HepG2 (cell line): ENCODE measurements around the gene PIP5KL1. TPM values are rescaled to one million over a fixed set of nuclear protein-coding genes. Genes with fewer than 3 reads are reported as not detected.
A peak's percentile ranks its signal among the peaks of the same experiment; 100 is the strongest.

Experiments used
- ETV5 ChIP-seq: IDR thresholded peaks from 2 replicates; pipeline ENCODE4 v1.6.1; 2018; ENCODE audit warnings: missing biosample characterization, missing genetic modification reagents, inconsistent platforms, borderline replicate concordance
- HOXA9 ChIP-seq: sonication (generic); formaldehyde crosslinking; IDR thresholded peaks from 2 replicates; pipeline ENCODE4 v1.8.1; 2022; ENCODE audit warnings: missing genetic modification reagents, mild to moderate bottlenecking, moderate library complexity, borderline replicate concordance
- KDM1A ChIP-seq: IDR thresholded peaks from 2 replicates; pipeline ENCODE4 v1.6.1; 2016; ENCODE audit warnings: missing compliant biosample characterization
- MAFF ChIP-seq: IDR thresholded peaks from 2 replicates; pipeline ENCODE4 v1.6.1; 2011; ENCODE audit warnings: low read depth, low read length, improper control_type of control experiment
- MXI1 ChIP-seq: IDR thresholded peaks from 3 replicates; pipeline ENCODE4 v1.6.1; 2012; ENCODE audit warnings: low read depth, low read length, inconsistent platforms, borderline replicate concordance
- TAF1 ChIP-seq: sonication (generic); formaldehyde crosslinking; IDR thresholded peaks from 2 replicates; pipeline ENCODE4 v1.4.0; 2020; ENCODE audit warnings: missing genetic modification reagents
- WIZ ChIP-seq: sonication (generic); formaldehyde crosslinking; IDR thresholded peaks from 2 replicates; pipeline ENCODE4 v1.5.1; 2020; ENCODE audit warnings: mild to moderate bottlenecking, missing genetic modification reagents
- ZNF205 ChIP-seq: IDR thresholded peaks from 2 replicates; pipeline ENCODE4 v1.6.1; 2018; ENCODE audit warnings: missing biosample characterization, missing genetic modification reagents
- ZNF225 ChIP-seq: sonication (generic); formaldehyde crosslinking; IDR thresholded peaks from 2 replicates; pipeline ENCODE4 v1.4.0; 2020; ENCODE audit warnings: mild to moderate bottlenecking, missing genetic modification reagents
- ZNF737 ChIP-seq: sonication (generic); formaldehyde crosslinking; IDR thresholded peaks from 2 replicates; pipeline ENCODE4 v1.5.0; 2020; ENCODE audit warnings: missing genetic modification reagents, mild to moderate bottlenecking, borderline replicate concordance
- ZNF777 ChIP-seq: sonication (generic); formaldehyde crosslinking; IDR thresholded peaks from 2 replicates; pipeline ENCODE4 v1.4.0; 2020; ENCODE audit warnings: missing genetic modification reagents
- ZNF891 ChIP-seq: sonication (generic); formaldehyde crosslinking; IDR thresholded peaks from 2 replicates; pipeline ENCODE4 v1.5.0; 2020; ENCODE audit warnings: mild to moderate bottlenecking, missing genetic modification reagents
- ZSCAN31 ChIP-seq: sonication (generic); formaldehyde crosslinking; IDR thresholded peaks from 2 replicates; pipeline ENCODE4 v1.5.0; 2020; ENCODE audit warnings: low read depth, mild to moderate bottlenecking, missing genetic modification reagents
- polyA plus RNA-seq, 8 experiments: library from polyadenylated mRNA; depleted of rRNA in 3 of 8; stranded (reverse) in 7 of 8; unstranded in 1 of 8; fragments of >200 nt; fragmentation: Illumina TruSeq in 4 of 8; extraction: Trizol in 4 of 8; gene quantifications; 2 replicates each; pipeline versions ENCODE4 v1.2.1 to v1.2.3, GENCODE V29; 2011 to 2016; ENCODE audit warnings: low read depth in 4 of 8, missing spikeins in 1 of 8, mixed read lengths in 1 of 8; ENCODE audit not compliant: insufficient read depth in 1 of 8
- total RNA-seq, 5 experiments: library from RNA; depleted of rRNA; stranded (reverse); fragments of >200 nt; fragmentation: Illumina TruSeq; extraction: Trizol; gene quantifications; 2 replicates each; pipeline ENCODE4 v1.2.3, GENCODE V29; 2016; ENCODE audit warnings: low read depth in 1 of 5
- TF ChIP-seq, protein P1 (sequence below): IDR thresholded peaks from 2 replicates; pipeline ENCODE4 v1.6.1; 2016; ENCODE audit warnings: missing compliant biosample characterization, missing genetic modification reagents, borderline replicate concordance
- TF ChIP-seq, protein P2 (sequence below): IDR thresholded peaks from 2 replicates; pipeline ENCODE4 v1.6.1; 2018; ENCODE audit warnings: missing genetic modification reagents, mild to moderate bottlenecking, missing compliant biosample characterization
- TF ChIP-seq, protein P3 (sequence below): sonication (generic); formaldehyde crosslinking; IDR thresholded peaks from 2 replicates; pipeline ENCODE4 v1.4.0; 2020; ENCODE audit warnings: mild to moderate bottlenecking, missing genetic modification reagents
- TF ChIP-seq, protein P4 (sequence below): sonication (generic); formaldehyde crosslinking; IDR thresholded peaks from 2 replicates; pipeline ENCODE4 v1.5.1; 2020; ENCODE audit warnings: missing genetic modification reagents, mild to moderate bottlenecking, borderline replicate concordance
- TF ChIP-seq, protein P5 (sequence below): fragments of 450-650 bp; IDR thresholded peaks from 2 replicates; pipeline ENCODE4 v1.6.1; 2016
- TF ChIP-seq, protein P6 (sequence below): sonication (generic); formaldehyde crosslinking; IDR thresholded peaks from 2 replicates; pipeline ENCODE4 v1.4.0; 2020; ENCODE audit warnings: mild to moderate bottlenecking, missing genetic modification reagents

The PIP5KL1 gene
- total and polyA plus RNA-seq, 2 of the 13 experiments (the other 11 are each of a cell fraction or from before 2014, with no cell fraction given), result 0.20 to 0.49 TPM

DNA sequence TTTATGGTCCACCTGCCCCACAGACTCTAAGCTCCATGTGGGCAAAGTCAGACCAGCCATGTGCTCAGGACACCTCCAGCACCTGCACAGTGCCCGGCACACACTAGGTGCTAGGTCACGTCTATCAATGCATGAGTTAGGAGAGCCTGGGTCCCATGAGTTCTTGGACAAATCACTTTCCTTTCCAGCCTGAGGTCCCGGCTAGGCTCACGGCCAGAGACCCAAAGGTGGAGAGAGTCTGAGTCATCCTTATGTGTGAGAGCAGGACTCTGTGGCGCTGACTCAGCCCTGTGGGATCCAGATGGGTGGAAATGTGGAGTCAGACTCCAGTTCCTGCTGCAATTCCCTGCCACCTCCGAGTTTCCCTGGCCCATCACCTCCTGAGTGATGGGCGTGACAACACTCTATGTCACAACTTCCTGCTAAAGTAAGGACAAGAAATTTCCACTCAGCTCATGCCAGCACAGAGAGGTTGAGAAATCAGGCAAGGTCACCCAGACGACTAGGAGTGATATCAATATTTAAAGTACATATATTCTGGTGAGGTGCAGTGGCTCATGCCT is 11.2 kb downstream of the PIP5KL1 start (continued):
- TF ChIP-seq, protein P1, sequence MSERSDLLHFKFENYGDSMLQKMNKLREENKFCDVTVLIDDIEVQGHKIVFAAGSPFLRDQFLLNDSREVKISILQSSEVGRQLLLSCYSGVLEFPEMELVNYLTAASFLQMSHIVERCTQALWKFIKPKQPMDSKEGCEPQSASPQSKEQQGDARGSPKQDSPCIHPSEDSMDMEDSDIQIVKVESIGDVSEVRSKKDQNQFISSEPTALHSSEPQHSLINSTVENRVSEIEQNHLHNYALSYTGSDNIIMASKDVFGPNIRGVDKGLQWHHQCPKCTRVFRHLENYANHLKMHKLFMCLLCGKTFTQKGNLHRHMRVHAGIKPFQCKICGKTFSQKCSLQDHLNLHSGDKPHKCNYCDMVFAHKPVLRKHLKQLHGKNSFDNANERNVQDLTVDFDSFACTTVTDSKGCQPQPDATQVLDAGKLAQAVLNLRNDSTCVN (CRISPR knock-in tag), result 0 out of 2 replicates have a peak, but pooled peaks have one; percentile 39
- TF ChIP-seq TAF1 (peak; percentile 41; the same call in 1 of the 2 replicates), MXI1 (peak; percentile 47; the same call in 1 of the 3 replicates), WIZ (CRISPR knock-in tag) (no peak), MAFF (peak; percentile 93), HOXA9 (no peak), ZNF225 (CRISPR knock-in tag) (no peak), ZNF737 (CRISPR knock-in tag) (no peak), ZNF777 (no peak), KDM1A (CRISPR knock-in tag) (0 out of 2 replicates have a peak, but pooled peaks have one; percentile 62), ZSCAN31 (no peak), ZNF891 (CRISPR knock-in tag) (no peak), ZNF205 (CRISPR knock-in tag) (peak; percentile 48; the same call in 1 of the 2 replicates), ETV5 (CRISPR knock-in tag) (peak; percentile 57; the same call in 1 of the 2 replicates)
- TF ChIP-seq, protein P2, sequence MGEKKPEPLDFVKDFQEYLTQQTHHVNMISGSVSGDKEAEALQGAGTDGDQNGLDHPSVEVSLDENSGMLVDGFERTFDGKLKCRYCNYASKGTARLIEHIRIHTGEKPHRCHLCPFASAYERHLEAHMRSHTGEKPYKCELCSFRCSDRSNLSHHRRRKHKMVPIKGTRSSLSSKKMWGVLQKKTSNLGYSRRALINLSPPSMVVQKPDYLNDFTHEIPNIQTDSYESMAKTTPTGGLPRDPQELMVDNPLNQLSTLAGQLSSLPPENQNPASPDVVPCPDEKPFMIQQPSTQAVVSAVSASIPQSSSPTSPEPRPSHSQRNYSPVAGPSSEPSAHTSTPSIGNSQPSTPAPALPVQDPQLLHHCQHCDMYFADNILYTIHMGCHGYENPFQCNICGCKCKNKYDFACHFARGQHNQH (CRISPR knock-in tag), result peak; percentile 25; the same call in 1 of the 2 replicates
- TF ChIP-seq, protein P3, sequence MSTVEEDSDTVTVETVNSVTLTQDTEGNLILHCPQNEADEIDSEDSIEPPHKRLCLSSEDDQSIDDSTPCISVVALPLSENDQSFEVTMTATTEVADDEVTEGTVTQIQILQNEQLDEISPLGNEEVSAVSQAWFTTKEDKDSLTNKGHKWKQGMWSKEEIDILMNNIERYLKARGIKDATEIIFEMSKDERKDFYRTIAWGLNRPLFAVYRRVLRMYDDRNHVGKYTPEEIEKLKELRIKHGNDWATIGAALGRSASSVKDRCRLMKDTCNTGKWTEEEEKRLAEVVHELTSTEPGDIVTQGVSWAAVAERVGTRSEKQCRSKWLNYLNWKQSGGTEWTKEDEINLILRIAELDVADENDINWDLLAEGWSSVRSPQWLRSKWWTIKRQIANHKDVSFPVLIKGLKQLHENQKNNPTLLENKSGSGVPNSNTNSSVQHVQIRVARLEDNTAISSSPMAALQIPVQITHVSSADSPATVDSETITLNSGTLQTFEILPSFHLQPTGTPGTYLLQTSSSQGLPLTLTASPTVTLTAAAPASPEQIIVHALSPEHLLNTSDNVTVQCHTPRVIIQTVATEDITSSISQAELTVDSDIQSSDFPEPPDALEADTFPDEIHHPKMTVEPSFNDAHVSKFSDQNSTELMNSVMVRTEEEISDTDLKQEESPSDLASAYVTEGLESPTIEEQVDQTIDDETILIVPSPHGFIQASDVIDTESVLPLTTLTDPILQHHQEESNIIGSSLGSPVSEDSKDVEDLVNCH (CRISPR knock-in tag), result no peak
- TF ChIP-seq, protein P4, sequence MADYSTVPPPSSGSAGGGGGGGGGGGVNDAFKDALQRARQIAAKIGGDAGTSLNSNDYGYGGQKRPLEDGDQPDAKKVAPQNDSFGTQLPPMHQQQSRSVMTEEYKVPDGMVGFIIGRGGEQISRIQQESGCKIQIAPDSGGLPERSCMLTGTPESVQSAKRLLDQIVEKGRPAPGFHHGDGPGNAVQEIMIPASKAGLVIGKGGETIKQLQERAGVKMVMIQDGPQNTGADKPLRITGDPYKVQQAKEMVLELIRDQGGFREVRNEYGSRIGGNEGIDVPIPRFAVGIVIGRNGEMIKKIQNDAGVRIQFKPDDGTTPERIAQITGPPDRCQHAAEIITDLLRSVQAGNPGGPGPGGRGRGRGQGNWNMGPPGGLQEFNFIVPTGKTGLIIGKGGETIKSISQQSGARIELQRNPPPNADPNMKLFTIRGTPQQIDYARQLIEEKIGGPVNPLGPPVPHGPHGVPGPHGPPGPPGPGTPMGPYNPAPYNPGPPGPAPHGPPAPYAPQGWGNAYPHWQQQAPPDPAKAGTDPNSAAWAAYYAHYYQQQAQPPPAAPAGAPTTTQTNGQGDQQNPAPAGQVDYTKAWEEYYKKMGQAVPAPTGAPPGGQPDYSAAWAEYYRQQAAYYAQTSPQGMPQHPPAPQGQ (CRISPR knock-in tag), result no peak
- TF ChIP-seq, protein P5, sequence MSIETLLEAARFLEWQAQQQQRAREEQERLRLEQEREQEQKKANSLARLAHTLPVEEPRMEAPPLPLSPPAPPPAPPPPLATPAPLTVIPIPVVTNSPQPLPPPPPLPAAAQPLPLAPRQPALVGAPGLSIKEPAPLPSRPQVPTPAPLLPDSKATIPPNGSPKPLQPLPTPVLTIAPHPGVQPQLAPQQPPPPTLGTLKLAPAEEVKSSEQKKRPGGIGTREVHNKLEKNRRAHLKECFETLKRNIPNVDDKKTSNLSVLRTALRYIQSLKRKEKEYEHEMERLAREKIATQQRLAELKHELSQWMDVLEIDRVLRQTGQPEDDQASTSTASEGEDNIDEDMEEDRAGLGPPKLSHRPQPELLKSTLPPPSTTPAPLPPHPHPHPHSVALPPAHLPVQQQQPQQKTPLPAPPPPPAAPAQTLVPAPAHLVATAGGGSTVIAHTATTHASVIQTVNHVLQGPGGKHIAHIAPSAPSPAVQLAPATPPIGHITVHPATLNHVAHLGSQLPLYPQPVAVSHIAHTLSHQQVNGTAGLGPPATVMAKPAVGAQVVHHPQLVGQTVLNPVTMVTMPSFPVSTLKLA, result peak; percentile 62; the same call in 1 of the 2 replicates
- TF ChIP-seq, protein P6, sequence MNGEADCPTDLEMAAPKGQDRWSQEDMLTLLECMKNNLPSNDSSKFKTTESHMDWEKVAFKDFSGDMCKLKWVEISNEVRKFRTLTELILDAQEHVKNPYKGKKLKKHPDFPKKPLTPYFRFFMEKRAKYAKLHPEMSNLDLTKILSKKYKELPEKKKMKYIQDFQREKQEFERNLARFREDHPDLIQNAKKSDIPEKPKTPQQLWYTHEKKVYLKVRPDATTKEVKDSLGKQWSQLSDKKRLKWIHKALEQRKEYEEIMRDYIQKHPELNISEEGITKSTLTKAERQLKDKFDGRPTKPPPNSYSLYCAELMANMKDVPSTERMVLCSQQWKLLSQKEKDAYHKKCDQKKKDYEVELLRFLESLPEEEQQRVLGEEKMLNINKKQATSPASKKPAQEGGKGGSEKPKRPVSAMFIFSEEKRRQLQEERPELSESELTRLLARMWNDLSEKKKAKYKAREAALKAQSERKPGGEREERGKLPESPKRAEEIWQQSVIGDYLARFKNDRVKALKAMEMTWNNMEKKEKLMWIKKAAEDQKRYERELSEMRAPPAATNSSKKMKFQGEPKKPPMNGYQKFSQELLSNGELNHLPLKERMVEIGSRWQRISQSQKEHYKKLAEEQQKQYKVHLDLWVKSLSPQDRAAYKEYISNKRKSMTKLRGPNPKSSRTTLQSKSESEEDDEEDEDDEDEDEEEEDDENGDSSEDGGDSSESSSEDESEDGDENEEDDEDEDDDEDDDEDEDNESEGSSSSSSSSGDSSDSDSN (CRISPR knock-in tag), result no peak
